Heart left ventricle (tissue), 16 donors: ENCODE data around the gene PUM1. TPM values are rescaled to one million over a fixed set of nuclear protein-coding genes. Genes with fewer than 3 reads are reported as not detected.

ENCODE experiments used
- ATAC-seq, 4 donors: fragments of 200-7000 bp; cut with Tn5 transposase; one replicate each; pipeline ENCODE4 v1.9.1; 2020 to 2022; ENCODE audit warnings: moderate library complexity in 4 of 4, mild to moderate bottlenecking in 3 of 4, moderate number of reproducible peaks in 1 of 4
- DNase-seq, 5 donors: peaks; one replicate each; pipeline ENCODE4 v3.0.0-alpha.2; 2020
- H3K27ac ChIP-seq, 12 donors: fragments of 200-600 bp; sonication (generic) in 4 of 12; one replicate each; pipeline versions ENCODE4 v1.5.0 to v1.8.0; 2016 to 2022; ENCODE audit warnings: mild to moderate bottlenecking in 2 of 12
- H3K27me3 ChIP-seq, 9 donors: fragments of 200-600 bp; sonication (generic) in 2 of 9; one replicate each; pipeline versions ENCODE4 v1.5.1 to v1.8.0; 2016 to 2022; ENCODE audit warnings: mild to moderate bottlenecking in 3 of 9
- H3K36me3 ChIP-seq, 9 donors: fragments of 200-600 bp; sonication (generic) in 2 of 9; one replicate each; pipeline versions ENCODE4 v1.5.0 to v1.8.0; 2018 to 2022; ENCODE audit warnings: mild to moderate bottlenecking in 2 of 9
- H3K4me1 ChIP-seq, 12 donors: fragments of 200-600 bp; sonication (generic) in 4 of 12; one replicate each; pipeline versions ENCODE4 v1.5.0 to v1.8.0; 2016 to 2022; ENCODE audit warnings: mild to moderate bottlenecking in 3 of 12
- H3K4me3 ChIP-seq, 12 donors: fragments of 200-600 bp; sonication (generic) in 4 of 12; one replicate each; pipeline versions ENCODE4 v1.5.0 to v1.8.0; 2017 to 2022; ENCODE audit warnings: mild to moderate bottlenecking in 9 of 12, moderate library complexity in 4 of 12
- H3K9me3 ChIP-seq, 12 donors: fragments of 200-600 bp; sonication (generic) in 4 of 12; one replicate each; pipeline versions ENCODE4 v1.5.0 to v1.8.0; 2016 to 2022; ENCODE audit warnings: mild to moderate bottlenecking in 1 of 12
- POLR2A ChIP-seq, 2 donors: fragments of 450-650 bp; IDR thresholded peaks; one replicate each; pipeline ENCODE4 v1.6.1; 2017; ENCODE audit warnings: antibody characterized with exemption in 2 of 2, mild to moderate bottlenecking in 2 of 2, moderate library complexity in 2 of 2
- WGBS, 4 donors: extraction: QIAGEN DNeasy Blood & Tissue Kit in 2 of 4; methylation state at CpG; one replicate each; pipeline versions ENCODE4 v1.1.5 to v1.1.7; 2013 to 2018; 5-methylcytosine and 5-hydroxymethylcytosine counted together
- intact Hi-C, 10 donors: fragments of 100-400 bp; cut with DNase I; formaldehyde crosslinking; loops; one replicate each; pipeline versions ENCODE4 v1.11.1 to v1.14.2; 2022
- polyA plus RNA-seq, 2 donors: library from polyadenylated mRNA; stranded (reverse); fragments of 200-250 nt; gene quantifications; one replicate each; pipeline ENCODE4 v1.2.3, GENCODE V29; 2013
- total RNA-seq, 9 donors: library from RNA; depleted of rRNA in 2 of 9; stranded (reverse); fragments of >200 nt in 2 of 9; fragmentation: NEBNext Ultra II Directional in 3 of 9; extraction: Animal tissue kit (Norgen Biotek cat#: 25700) in 3 of 9; gene quantifications; one replicate each; pipeline versions ENCODE4 v1.1.0 to v1.2.4, GENCODE V29; 2016 to 2023
- TF ChIP-seq, protein P1 (sequence below), 12 donors: fragments of 200-600 bp; sonication (generic) in 4 of 12; IDR thresholded peaks; one replicate each; pipeline versions ENCODE4 v1.5.0 to v1.8.0; 2018 to 2022; ENCODE audit warnings: antibody characterized with exemption in 12 of 12, mild to moderate bottlenecking in 5 of 12
- donor health status: ischemic (EF 13 %, LVEDD 7.1; RV severe dilation, severe dysfunction).
- donor health status: healthy with polysubstance abuse.
- donor health status: DM: no; HTN: yes; CAD: no.
- donor health status: DM: no; HTN: no; CAD: no.
- donor health status: ischemic (EF 25% LVEDD 6.9; RV normal size, moderate dysfunction).
- donor health status: ischemic (EF 25% LVEDD 5.7; RV mildly dilated, moderate dysfunction).
- donor health status: healthy.
- donor health status: DM: yes; HTN: yes; CAD: no.
- donor health status: ischemic (EF 35%, LVEDD 5.7; RV mildly dilated, moderate dysfunction).
- donor health status: nonischemic (EF 11% LVEDD 7.7; RV severe dilation, severe dysfunction).
- donor health status: DM: yes; HTN: yes; CAD: no.
- donor health status: PGD.
- donor health status: ischemic (EF 29% LVEDD 5.4; RV normal size, mild dysfunction).
- donor health status: nonischemic (EF 23%, LVEDD 6.1; RV moderate dilation, normal function).

PUM1 gene
- total and polyA plus RNA-seq, 11 donors: 19.2 to 96.3 (median 70.7) TPM

DNA sequence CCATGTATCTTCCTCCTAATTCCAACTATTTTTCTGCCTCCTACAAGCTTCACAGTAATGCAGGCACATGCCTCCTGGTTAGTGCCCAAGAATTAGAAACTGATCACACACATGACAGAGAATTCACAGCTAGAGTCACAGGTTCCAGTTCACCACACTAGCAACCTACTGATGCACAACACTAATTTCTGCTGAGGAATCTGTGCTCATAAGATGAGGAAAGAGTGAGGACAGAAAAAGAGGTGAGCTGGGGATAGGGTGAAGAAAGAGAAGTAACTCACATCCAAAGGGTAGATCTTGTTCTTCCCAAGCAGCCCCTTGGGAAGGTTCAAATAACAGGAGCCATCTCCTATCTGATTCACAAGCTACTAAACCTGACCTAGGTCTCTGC is 61.3 kb downstream of the PUM1 start:
- H3K36me3 ChIP-seq: peaks cover 0 to 63% (median 46%) of the 10 kb centered on the region in 9 donors
- no peak for ATAC-seq
- intact Hi-C loops: no loop called here

DNA sequence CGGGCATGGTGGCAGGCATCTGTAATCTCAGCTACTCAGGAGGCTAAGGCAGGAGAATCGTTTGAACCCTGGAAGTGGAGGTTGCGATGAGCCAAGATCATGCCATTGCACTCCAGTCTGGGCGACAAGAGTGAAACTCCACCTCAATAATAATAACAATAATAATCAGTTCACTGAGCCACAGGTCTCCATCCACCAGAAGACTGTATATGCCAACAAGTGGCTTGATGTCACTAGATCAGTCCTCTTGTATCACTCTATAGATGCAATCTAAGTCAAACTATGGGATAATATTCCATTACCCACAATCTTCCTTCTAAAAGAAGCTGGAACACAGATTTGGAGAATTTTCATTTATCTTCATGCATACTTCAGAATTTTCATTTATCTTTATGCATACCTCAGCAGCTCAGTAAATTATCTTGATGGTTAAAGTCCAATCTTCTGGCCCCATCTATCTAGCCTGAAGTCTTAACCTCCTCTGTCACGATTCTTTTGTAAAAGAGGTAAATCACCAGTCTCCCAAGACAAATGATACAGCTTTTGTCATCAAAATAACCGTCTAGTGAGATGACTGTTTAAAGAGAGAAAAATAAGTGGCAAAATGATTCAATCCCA is 61.8 kb downstream of the PUM1 start:
- DNase-seq (no peak), ATAC-seq (no peak)
- Histone ChIP-seq H3K4me3 (no peak overlapping the region), H3K27me3 (no peaks in the 10 kb centered on the region), H3K36me3 (peaks cover 0 to 63% (median 46%) of the 10 kb centered on the region in 9 donors), H3K9me3 (peaks cover 0 to 10% (median 0%) of the 10 kb centered on the region in 12 donors), H3K27ac (no peak overlapping the region), H3K4me1 (peaks cover 0 to 53% (median 23%) of the 10 kb centered on the region in 12 donors)
- TF ChIP-seq, protein P1, sequence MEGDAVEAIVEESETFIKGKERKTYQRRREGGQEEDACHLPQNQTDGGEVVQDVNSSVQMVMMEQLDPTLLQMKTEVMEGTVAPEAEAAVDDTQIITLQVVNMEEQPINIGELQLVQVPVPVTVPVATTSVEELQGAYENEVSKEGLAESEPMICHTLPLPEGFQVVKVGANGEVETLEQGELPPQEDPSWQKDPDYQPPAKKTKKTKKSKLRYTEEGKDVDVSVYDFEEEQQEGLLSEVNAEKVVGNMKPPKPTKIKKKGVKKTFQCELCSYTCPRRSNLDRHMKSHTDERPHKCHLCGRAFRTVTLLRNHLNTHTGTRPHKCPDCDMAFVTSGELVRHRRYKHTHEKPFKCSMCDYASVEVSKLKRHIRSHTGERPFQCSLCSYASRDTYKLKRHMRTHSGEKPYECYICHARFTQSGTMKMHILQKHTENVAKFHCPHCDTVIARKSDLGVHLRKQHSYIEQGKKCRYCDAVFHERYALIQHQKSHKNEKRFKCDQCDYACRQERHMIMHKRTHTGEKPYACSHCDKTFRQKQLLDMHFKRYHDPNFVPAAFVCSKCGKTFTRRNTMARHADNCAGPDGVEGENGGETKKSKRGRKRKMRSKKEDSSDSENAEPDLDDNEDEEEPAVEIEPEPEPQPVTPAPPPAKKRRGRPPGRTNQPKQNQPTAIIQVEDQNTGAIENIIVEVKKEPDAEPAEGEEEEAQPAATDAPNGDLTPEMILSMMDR (IDR thresholded peaks at IDR 0.05): no peak
- no peak for TF ChIP-seq POLR2A (IDR thresholded peaks at IDR 0.05)
- intact Hi-C loops: no loop called here
- WGBS, 4 donors: 91 to 93% (median 93%) methylated on average over 6 of the region's 6 CpGs

More for the DNA sequence above, 61.3 kb downstream of the PUM1 start:
- Histone ChIP-seq H3K4me3 (no peak overlapping the region), H3K27ac (no peak overlapping the region), H3K9me3 (peaks cover 0 to 10% (median 0%) of the 10 kb centered on the region in 12 donors), H3K4me1 (peaks cover 0 to 52% (median 23%) of the 10 kb centered on the region in 12 donors), H3K27me3 (no peaks in the 10 kb centered on the region)
- no peak for TF ChIP-seq POLR2A (IDR thresholded peaks at IDR 0.05)
- TF ChIP-seq, protein P1 (IDR thresholded peaks at IDR 0.05): no peak
- no peak for DNase-seq

DNA sequence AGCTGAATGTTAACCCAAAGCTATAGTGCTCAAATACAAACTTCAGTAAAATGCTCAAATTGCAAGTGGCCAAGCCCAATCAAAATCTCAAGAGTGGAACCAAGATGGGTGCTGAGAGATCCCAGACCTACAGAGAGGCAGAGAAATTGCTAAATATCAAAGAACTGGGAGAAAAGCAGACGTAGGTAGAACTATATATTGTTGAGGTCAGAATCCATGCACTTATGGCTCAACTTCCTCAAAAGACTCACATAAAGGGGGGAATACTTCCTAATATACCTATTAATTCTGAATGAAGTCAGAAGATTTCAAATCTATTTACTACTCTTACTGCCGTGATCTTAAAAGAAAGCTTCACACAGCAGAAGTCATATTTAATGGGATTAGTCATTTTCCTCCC is 65.2 kb downstream of the PUM1 start:
- H3K4me1 ChIP-seq: peaks cover 0 to 46% (median 21%) of the 10 kb centered on the region in 12 donors
- WGBS, 4 donors: 84 to 93% (median 88%) methylated on average over 2 of the region's 2 CpGs
- no peak overlapping the region for H3K27ac ChIP-seq
- no peak for DNase-seq
- H3K9me3 ChIP-seq: no peaks in the 10 kb centered on the region
- ATAC-seq: no peak
- intact Hi-C loops: no loop called here
- H3K36me3 ChIP-seq: peaks cover 0 to 68% (median 48%) of the 10 kb centered on the region in 9 donors
- TF ChIP-seq, protein P1 (IDR thresholded peaks at IDR 0.05): no peak
- TF ChIP-seq POLR2A (IDR thresholded peaks at IDR 0.05): no peak
- H3K27me3 ChIP-seq: no peaks in the 10 kb centered on the region
- H3K4me3 ChIP-seq: no peak overlapping the region

DNA sequence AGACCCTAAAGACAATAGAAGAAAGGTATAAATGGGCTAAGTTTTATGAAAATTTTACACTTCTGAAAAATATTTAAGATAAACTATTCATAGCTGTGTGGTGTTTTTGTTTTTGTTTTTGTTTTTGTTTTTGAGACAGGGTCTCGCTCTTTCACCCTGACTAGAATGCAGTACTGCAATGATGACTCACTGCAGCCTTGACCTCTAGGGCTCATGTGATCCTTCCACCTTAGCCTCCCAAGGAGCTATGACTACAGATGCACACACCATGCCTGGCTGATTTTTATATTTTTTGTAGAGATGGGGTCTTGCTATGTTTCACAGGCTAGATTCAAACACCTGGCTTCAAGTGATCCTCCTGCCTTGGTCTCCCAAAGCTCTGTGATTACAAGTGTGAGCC is 66.6 kb downstream of the PUM1 start:
- TF ChIP-seq, protein P1 (IDR thresholded peaks at IDR 0.05): no peak
- no peak for TF ChIP-seq POLR2A (IDR thresholded peaks at IDR 0.05)
- DNase-seq (no peak), ATAC-seq (no peak)
- H3K4me3 ChIP-seq: no peak overlapping the region
- H3K9me3 ChIP-seq: no peaks in the 10 kb centered on the region
- peaks cover 0 to 67% (median 48%) of the 10 kb centered on the region in 9 donors for H3K36me3 ChIP-seq
- H3K27ac ChIP-seq: no peak overlapping the region
- intact Hi-C loops: no loop called here
- no peaks in the 10 kb centered on the region for H3K27me3 ChIP-seq
- WGBS, 4 donors: 96 to 100% (median 100%) methylated on average over 1 of the region's 1 CpG
- peaks cover 0 to 39% (median 18%) of the 10 kb centered on the region in 12 donors for H3K4me1 ChIP-seq
